HL-60 (cell line): ENCODE measurements around the gene CNOT11.

Experiments used
- GABPA ChIP-seq: IDR thresholded peaks from 2 replicates; pipeline ENCODE4 v1.6.1; 2012; ENCODE audit warnings: low read depth
- POLR2AphosphoS5 ChIP-seq: IDR thresholded peaks from 2 replicates; pipeline ENCODE4 v1.6.1; 2012; ENCODE audit warnings: low read depth
- TF ChIP-seq, protein P1 (sequence below): IDR thresholded peaks from one replicate; pipeline ENCODE4 v1.5.1; 2011; ENCODE audit warnings: low read length, control low read depth, inconsistent platforms; ENCODE audit not compliant: insufficient read depth
- TF ChIP-seq, protein P2 (sequence below): IDR thresholded peaks from 2 replicates; pipeline ENCODE4 v1.6.1; 2012; ENCODE audit warnings: low read depth; ENCODE audit not compliant: insufficient replicate concordance

DNA sequence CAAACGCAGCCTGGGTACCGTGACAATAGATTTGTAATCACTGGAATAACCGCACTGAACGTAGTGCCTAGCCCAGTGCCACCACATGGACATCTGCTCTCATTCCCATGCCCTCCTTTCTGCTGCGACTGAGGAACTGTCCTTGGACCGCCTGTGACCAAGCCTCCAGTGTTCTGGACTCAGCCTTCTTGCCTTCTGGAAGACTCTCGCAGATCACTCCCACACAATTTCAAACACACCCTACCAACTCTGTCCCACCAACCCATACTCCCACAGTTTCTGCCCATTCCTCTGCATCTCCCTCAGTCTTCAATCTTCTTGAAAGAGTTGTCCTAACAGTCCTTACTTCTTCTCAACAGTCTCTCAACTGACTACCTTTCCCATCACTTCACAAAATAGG is 53.7 kb downstream of the CNOT11 start:
- TF ChIP-seq, protein P1, sequence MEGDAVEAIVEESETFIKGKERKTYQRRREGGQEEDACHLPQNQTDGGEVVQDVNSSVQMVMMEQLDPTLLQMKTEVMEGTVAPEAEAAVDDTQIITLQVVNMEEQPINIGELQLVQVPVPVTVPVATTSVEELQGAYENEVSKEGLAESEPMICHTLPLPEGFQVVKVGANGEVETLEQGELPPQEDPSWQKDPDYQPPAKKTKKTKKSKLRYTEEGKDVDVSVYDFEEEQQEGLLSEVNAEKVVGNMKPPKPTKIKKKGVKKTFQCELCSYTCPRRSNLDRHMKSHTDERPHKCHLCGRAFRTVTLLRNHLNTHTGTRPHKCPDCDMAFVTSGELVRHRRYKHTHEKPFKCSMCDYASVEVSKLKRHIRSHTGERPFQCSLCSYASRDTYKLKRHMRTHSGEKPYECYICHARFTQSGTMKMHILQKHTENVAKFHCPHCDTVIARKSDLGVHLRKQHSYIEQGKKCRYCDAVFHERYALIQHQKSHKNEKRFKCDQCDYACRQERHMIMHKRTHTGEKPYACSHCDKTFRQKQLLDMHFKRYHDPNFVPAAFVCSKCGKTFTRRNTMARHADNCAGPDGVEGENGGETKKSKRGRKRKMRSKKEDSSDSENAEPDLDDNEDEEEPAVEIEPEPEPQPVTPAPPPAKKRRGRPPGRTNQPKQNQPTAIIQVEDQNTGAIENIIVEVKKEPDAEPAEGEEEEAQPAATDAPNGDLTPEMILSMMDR = no peak
- TF ChIP-seq, protein P2, sequence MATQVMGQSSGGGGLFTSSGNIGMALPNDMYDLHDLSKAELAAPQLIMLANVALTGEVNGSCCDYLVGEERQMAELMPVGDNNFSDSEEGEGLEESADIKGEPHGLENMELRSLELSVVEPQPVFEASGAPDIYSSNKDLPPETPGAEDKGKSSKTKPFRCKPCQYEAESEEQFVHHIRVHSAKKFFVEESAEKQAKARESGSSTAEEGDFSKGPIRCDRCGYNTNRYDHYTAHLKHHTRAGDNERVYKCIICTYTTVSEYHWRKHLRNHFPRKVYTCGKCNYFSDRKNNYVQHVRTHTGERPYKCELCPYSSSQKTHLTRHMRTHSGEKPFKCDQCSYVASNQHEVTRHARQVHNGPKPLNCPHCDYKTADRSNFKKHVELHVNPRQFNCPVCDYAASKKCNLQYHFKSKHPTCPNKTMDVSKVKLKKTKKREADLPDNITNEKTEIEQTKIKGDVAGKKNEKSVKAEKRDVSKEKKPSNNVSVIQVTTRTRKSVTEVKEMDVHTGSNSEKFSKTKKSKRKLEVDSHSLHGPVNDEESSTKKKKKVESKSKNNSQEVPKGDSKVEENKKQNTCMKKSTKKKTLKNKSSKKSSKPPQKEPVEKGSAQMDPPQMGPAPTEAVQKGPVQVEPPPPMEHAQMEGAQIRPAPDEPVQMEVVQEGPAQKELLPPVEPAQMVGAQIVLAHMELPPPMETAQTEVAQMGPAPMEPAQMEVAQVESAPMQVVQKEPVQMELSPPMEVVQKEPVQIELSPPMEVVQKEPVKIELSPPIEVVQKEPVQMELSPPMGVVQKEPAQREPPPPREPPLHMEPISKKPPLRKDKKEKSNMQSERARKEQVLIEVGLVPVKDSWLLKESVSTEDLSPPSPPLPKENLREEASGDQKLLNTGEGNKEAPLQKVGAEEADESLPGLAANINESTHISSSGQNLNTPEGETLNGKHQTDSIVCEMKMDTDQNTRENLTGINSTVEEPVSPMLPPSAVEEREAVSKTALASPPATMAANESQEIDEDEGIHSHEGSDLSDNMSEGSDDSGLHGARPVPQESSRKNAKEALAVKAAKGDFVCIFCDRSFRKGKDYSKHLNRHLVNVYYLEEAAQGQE = no peak
- TF ChIP-seq POLR2AphosphoS5 (no peak), GABPA (no peak)
